ENCODE data around the gene MED1. TPM values are rescaled to one million over a fixed set of nuclear protein-coding genes. Genes with fewer than 3 reads are reported as not detected.

MED1 gene
- total RNA-seq, 2 experiments from 2014 or later, result 24.7 to 28.7 TPM

- Mint-ChIP-seq H3K4me1 (ENCODE audit: low read depth) (peaks cover 21% of the 10 kb centered on the region), H3K36me3 (ENCODE audit: low read depth) (peaks cover 9% of the 10 kb centered on the region), H3K9me3 (no peaks in the 10 kb centered on the region), H3K27ac (no peak overlapping the region), H3K4me3 (no peak overlapping the region), H3K27me3 (no peaks in the 10 kb centered on the region)
- Histone ChIP-seq H3K36me3 (ENCODE audit: insufficient read depth, low read length) (no peaks in the 10 kb centered on the region), H3K27ac (ENCODE audit: low read depth in 1 of 2, low read length in 2 of 2) (no peak overlapping the region), H3K4me3 (ENCODE audit: low read length) (no peak overlapping the region), H3K9me3 (ENCODE audit: control insufficient read depth in 1 of 2, insufficient read depth in 1 of 2, low read length in 2 of 2) (no peaks in the 10 kb centered on the region), H3K4me1 (ENCODE audit: insufficient read depth, low read length) (peaks cover 2% of the 10 kb centered on the region), H3K27me3 (ENCODE audit: control insufficient read depth in 1 of 2, insufficient read depth in 2 of 2, low read length in 2 of 2) (no peaks in the 10 kb centered on the region)
- CTCF ChIA-PET, result no interaction called here
- POLR2A ChIA-PET, result no interaction called here
- intact Hi-C loops (cut with DNase I, micrococcal nuclease), result no loop called here
- TF ChIP-seq, protein P1, sequence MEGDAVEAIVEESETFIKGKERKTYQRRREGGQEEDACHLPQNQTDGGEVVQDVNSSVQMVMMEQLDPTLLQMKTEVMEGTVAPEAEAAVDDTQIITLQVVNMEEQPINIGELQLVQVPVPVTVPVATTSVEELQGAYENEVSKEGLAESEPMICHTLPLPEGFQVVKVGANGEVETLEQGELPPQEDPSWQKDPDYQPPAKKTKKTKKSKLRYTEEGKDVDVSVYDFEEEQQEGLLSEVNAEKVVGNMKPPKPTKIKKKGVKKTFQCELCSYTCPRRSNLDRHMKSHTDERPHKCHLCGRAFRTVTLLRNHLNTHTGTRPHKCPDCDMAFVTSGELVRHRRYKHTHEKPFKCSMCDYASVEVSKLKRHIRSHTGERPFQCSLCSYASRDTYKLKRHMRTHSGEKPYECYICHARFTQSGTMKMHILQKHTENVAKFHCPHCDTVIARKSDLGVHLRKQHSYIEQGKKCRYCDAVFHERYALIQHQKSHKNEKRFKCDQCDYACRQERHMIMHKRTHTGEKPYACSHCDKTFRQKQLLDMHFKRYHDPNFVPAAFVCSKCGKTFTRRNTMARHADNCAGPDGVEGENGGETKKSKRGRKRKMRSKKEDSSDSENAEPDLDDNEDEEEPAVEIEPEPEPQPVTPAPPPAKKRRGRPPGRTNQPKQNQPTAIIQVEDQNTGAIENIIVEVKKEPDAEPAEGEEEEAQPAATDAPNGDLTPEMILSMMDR (IDR thresholded peaks at IDR 0.05), result no peak
- no peak for DNase-seq
- ATAC-seq (ENCODE audit: poor library complexity), result no peak
Measured at GRCh38 chr17:39393736-39394135, 57.3 kb downstream of the MED1 start.

DNA sequence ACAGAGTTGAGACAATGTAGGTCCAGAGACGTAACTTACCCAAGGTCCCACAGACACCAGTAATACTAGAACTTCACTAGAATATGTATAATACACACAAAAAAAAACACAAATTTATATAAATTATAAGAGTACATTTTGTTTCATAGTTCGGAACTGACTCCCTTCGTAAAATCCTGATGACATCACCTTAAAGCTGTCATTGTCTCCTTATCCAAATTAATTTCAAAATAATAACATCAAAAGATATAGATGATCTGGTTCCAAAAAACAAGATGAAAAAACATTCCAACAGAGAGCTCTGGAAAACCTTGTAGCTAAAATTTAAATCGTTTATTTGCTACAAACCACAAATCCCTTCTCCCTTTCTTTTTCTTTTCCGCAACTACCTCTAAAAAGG, 59.6 kb downstream of the MED1 start:
- Mint-ChIP-seq H3K36me3 (ENCODE audit: low read depth) (peaks cover 15% of the 10 kb centered on the region), H3K27ac (no peak overlapping the region), H3K4me1 (ENCODE audit: low read depth) (peaks cover 17% of the 10 kb centered on the region), H3K27me3 (no peaks in the 10 kb centered on the region), H3K4me3 (no peak overlapping the region), H3K9me3 (no peaks in the 10 kb centered on the region)
- ChIA-PET CTCF (no interaction called here), POLR2A (no interaction called here)
- Histone ChIP-seq H3K9me3 (ENCODE audit: control insufficient read depth in 1 of 2, insufficient read depth in 1 of 2, low read length in 2 of 2) (no peaks in the 10 kb centered on the region), H3K4me1 (ENCODE audit: insufficient read depth, low read length) (no peaks in the 10 kb centered on the region), H3K4me3 (ENCODE audit: low read length) (no peak overlapping the region), H3K27me3 (ENCODE audit: control insufficient read depth in 1 of 2, insufficient read depth in 2 of 2, low read length in 2 of 2) (no peaks in the 10 kb centered on the region), H3K27ac (ENCODE audit: low read depth in 1 of 2, low read length in 2 of 2) (no peak overlapping the region), H3K36me3 (ENCODE audit: insufficient read depth, low read length) (peaks cover 10% of the 10 kb centered on the region)
- DNase-seq (no peak), ATAC-seq (ENCODE audit: poor library complexity) (no peak)
- TF ChIP-seq, protein P1 (IDR thresholded peaks at IDR 0.05), result no peak
- intact Hi-C loops (cut with DNase I, micrococcal nuclease), result no loop called here

DNA sequence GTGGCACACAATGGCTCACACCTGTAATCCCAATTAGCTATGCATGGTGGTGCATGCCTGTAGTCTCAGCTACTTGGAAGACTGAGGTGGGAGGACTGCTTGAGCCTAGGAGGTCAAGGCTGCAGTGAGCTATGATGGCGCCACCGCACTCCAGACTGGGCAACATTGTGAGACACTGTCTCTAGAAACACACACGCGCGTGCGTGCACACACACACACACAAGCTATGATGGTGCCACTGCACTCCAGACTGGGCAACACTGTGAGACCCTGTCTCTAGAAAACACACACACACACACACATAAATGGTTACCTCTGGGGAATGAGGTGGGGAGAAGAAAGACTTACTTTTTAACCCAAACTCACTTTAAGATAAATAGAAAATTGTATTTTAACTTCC, 66.0 kb downstream of the MED1 start:
- Histone ChIP-seq H3K4me3 (ENCODE audit: low read length) (no peak overlapping the region), H3K4me1 (ENCODE audit: insufficient read depth, low read length) (no peaks in the 10 kb centered on the region), H3K27ac (ENCODE audit: low read depth in 1 of 2, low read length in 2 of 2) (no peak overlapping the region), H3K36me3 (ENCODE audit: insufficient read depth, low read length) (peaks cover 10% of the 10 kb centered on the region), H3K9me3 (ENCODE audit: control insufficient read depth in 1 of 2, insufficient read depth in 1 of 2, low read length in 2 of 2) (no peaks in the 10 kb centered on the region), H3K27me3 (ENCODE audit: control insufficient read depth in 1 of 2, insufficient read depth in 2 of 2, low read length in 2 of 2) (no peaks in the 10 kb centered on the region)
- ChIA-PET CTCF (no interaction called here), POLR2A (no interaction called here)
- peaks cover 25% of the 10 kb centered on the region for H3K4me1 Mint-ChIP-seq (ENCODE audit: low read depth)
- H3K4me3 Mint-ChIP-seq, result no peak overlapping the region
- H3K27me3 Mint-ChIP-seq, result no peaks in the 10 kb centered on the region
- TF ChIP-seq, protein P1 (IDR thresholded peaks at IDR 0.05), result no peak
- no peak overlapping the region for H3K27ac Mint-ChIP-seq
- ATAC-seq (ENCODE audit: poor library complexity) (no peak), DNase-seq (no peak)
- intact Hi-C loops (cut with DNase I, micrococcal nuclease), result no loop called here
- peaks cover 24% of the 10 kb centered on the region for H3K36me3 Mint-ChIP-seq (ENCODE audit: low read depth)
- H3K9me3 Mint-ChIP-seq, result no peaks in the 10 kb centered on the region
